T-helper 17 cell (primary cell): Measurements from ENCODE around the gene SLC28A3. TPM values are rescaled to one million over a fixed set of nuclear protein-coding genes. Genes with fewer than 3 reads are reported as not detected.
A peak's percentile ranks its signal among the peaks of the same experiment; 100 is the strongest.

ENCODE experiments used
- ATAC-seq: fragments of 150-1000 bp; cut with Tn5 transposase; 2 replicates; pipeline ENCODE4 v1.10.0; 2021; ENCODE audit warnings: mild to moderate bottlenecking, moderate library complexity
- DNase-seq, 3 donors: peaks; one replicate each; pipeline versions ENCODE4 v3.0.0 to v3.0.0-alpha.2; 2020 to 2021
- H3K9me3 ChIP-seq: one replicate; pipeline ENCODE4 v1.7.0; 2013; ENCODE audit warnings: low read length, mild to moderate bottlenecking; ENCODE audit not compliant: control insufficient read depth, poor library complexity, severe bottlenecking
- H3K27ac Mint-ChIP-seq: one replicate; pipeline ENCODE4 v1.8.0; 2022; ENCODE audit warnings: mild to moderate bottlenecking, moderate library complexity, mixed read lengths
- H3K27me3 Mint-ChIP-seq: one replicate; pipeline ENCODE4 v1.8.0; 2022; ENCODE audit warnings: mixed read lengths
- H3K36me3 Mint-ChIP-seq: one replicate; pipeline ENCODE4 v1.8.0; 2022; ENCODE audit warnings: low read depth, mixed read lengths
- H3K4me1 Mint-ChIP-seq: one replicate; pipeline ENCODE4 v1.8.0; 2022; ENCODE audit warnings: mild to moderate bottlenecking, mixed read lengths
- H3K4me3 Mint-ChIP-seq: one replicate; pipeline ENCODE4 v1.8.0; 2022; ENCODE audit warnings: mild to moderate bottlenecking, moderate library complexity, mixed read lengths
- total RNA-seq, 4 donors: library from RNA in 2 of 4; stranded (reverse) in 2 of 4; gene quantifications; one replicate each; pipeline ENCODE4 v1.2.3 and lab custom pipeline; 2022 to 2026

Gene SLC28A3
- total RNA-seq, 2 donors from 2014 or later: not detected

DNA sequence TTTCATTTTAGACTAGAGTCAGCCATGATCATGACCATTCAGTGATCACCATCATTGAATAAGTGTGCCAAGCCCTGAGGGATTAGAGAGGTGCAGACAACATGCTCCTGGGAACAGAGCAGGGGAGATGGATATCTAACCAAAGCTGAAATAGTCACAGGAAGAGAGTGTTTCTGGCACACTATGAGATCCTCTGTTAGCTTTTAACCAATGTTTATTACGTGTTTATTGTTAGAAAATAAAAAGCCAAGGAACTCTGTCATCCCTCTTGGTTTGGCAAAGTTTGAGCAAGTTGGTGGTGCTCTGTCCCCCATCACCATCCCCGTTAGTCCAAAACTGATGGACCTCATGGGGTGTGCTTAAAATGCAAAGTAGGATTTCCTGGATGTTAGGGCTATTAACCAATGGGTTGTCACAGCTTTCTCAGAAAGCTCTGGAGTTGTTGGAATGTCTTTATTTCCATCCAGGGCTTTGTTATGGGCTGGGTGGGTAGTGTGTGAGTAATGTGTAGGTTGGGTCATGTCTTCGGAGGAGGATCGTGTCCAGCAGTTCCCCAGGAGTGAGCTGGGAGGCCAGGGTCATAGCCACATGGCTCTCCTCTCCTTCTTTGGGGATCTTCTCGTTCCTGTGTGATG, 34.9 kb downstream of the SLC28A3 start:
- ATAC-seq: no peak
- H3K9me3 ChIP-seq: no peaks in the 10 kb centered on the region
- H3K27ac Mint-ChIP-seq: no peak overlapping the region
- no peaks in the 10 kb centered on the region for H3K27me3 Mint-ChIP-seq
- H3K36me3 Mint-ChIP-seq: no peaks in the 10 kb centered on the region
- DNase-seq: no peak
- H3K4me1 Mint-ChIP-seq: no peaks in the 10 kb centered on the region
- no peak overlapping the region for H3K4me3 Mint-ChIP-seq

DNA sequence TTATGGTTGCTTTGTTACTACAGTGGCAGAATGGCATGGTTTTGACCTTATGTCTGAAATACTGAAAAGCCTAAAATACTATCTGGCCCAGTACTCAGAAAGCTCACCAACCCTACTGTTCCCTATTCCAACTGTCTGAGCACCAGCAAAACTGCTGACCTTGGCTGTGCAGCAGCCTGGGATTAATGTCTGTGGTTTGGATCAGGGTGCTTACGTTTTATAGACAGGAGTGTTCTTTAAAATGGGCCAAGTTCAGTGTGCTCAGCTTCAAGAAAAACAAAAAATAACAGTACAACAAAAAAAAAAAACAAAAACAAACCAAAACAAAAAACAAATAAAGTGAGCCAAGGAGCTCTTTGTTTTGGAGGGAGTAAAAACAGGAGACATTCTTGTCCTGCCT, 36.4 kb downstream of the SLC28A3 start:
- Mint-ChIP-seq H3K27ac (no peak overlapping the region), H3K4me1 (no peaks in the 10 kb centered on the region), H3K4me3 (no peak overlapping the region), H3K36me3 (no peaks in the 10 kb centered on the region), H3K27me3 (no peaks in the 10 kb centered on the region)
- H3K9me3 ChIP-seq: no peaks in the 10 kb centered on the region
- no peak for ATAC-seq
- no peak for DNase-seq

DNA sequence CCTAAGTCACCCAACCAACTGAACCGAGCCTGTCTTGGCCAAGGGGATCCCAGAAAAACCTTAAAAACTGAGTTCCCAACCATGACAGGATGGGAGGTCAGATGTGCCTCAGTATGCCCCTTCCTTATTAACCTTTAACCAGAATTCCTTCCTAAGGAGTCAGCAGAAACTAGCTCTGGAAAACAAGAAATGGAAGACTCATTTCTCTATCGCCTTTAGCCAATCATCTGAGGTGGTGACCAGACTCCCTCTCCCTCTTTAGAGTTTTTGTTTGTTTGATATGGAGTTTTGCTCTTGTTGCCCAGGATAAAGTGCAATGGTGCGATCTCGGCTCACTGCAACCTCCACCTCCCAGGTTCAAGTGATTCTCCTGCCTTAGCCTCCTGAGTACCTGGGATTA, 37.5 kb downstream of the SLC28A3 start:
- DNase-seq: no peak
- Mint-ChIP-seq H3K4me3 (no peak overlapping the region), H3K27ac (no peak overlapping the region), H3K36me3 (no peaks in the 10 kb centered on the region), H3K4me1 (no peaks in the 10 kb centered on the region), H3K27me3 (no peaks in the 10 kb centered on the region)
- H3K9me3 ChIP-seq: no peaks in the 10 kb centered on the region
- ATAC-seq: no peak

DNA sequence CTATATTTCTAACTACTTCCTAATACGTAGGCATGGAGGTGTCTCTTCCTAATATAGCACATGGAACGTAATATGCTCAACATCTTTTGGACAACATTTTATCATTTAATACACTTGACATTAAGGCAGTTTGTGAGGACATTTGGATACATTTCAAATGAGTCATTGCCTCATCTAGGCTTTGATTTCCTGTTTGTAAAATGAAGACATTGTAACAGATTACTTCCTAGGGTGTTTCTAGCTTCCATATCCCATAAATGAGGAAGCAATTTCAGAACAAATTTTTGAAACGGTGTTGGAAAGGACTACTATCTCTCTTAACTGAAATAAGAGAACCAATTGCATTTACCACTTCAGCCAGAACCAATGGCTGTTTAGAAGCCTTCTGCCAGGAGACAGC, 38.7 kb downstream of the SLC28A3 start:
- DNase-seq: no peak
- Mint-ChIP-seq H3K27ac (no peak overlapping the region), H3K27me3 (no peaks in the 10 kb centered on the region), H3K4me1 (peaks cover 4% of the 10 kb centered on the region), H3K4me3 (peak overlapping the region; percentile 1), H3K36me3 (no peaks in the 10 kb centered on the region)
- ATAC-seq: no peak
- no peaks in the 10 kb centered on the region for H3K9me3 ChIP-seq

DNA sequence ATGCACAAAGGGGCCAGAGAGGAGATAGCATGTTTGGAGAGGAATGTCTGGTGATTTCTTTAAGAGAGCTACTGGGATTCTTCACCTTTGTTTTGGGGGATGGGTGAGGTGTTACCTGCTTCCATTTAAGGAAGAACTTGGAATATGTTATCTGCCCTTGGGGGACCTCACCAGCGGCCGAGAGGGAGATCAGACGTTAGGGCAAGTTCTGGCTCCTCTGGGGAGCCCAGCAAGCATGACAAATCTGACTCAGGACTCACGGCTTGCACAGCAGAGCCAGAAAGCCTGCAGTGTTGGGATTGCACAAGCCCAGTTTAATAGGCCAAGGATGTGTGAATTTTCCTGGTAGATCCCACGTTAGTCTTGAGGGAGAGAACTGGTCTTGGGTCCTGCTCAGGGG, 40.3 kb downstream of the SLC28A3 start:
- ATAC-seq: no peak
- Mint-ChIP-seq H3K36me3 (no peaks in the 10 kb centered on the region), H3K27ac (no peak overlapping the region), H3K4me1 (peaks cover 18% of the 10 kb centered on the region), H3K27me3 (no peaks in the 10 kb centered on the region), H3K4me3 (no peak overlapping the region)
- DNase-seq: no peak
- H3K9me3 ChIP-seq: no peaks in the 10 kb centered on the region

DNA sequence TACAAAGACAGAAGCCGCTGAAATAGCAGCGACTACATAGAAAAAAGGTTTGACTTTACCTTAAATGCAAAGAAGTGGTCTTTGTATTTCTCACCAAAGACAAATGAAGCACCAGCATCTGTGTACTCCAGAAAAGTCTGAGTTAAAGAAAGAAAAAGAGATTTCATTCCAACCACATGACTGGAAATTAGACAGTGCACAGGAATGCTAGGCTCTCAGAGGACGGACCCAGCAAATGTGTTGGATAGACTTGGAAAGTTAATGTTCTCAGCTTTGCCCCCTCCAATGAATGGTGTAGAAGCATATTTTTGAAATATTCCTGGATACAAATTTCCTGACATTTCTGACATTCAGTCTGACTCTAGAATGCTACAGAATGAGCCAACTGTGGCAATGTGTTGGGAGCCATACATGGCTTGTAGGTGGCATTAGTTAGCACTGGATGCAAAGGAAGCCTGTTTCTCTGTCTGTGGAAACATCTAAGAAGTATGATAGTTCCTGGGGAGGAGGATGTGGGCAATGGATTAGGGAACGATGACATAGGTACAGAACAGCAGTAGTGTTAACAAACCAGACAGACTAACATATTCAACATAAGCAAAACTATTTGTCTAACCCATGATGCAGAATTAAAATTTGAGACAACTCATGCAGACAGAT, 43.3 kb downstream of the SLC28A3 start:
- ATAC-seq (no peak), DNase-seq (no peak)
- Mint-ChIP-seq H3K4me3 (no peak overlapping the region), H3K36me3 (no peaks in the 10 kb centered on the region), H3K4me1 (peaks cover 31% of the 10 kb centered on the region), H3K27ac (peak overlapping the region; percentile 81), H3K27me3 (no peaks in the 10 kb centered on the region)
- H3K9me3 ChIP-seq: no peaks in the 10 kb centered on the region

DNA sequence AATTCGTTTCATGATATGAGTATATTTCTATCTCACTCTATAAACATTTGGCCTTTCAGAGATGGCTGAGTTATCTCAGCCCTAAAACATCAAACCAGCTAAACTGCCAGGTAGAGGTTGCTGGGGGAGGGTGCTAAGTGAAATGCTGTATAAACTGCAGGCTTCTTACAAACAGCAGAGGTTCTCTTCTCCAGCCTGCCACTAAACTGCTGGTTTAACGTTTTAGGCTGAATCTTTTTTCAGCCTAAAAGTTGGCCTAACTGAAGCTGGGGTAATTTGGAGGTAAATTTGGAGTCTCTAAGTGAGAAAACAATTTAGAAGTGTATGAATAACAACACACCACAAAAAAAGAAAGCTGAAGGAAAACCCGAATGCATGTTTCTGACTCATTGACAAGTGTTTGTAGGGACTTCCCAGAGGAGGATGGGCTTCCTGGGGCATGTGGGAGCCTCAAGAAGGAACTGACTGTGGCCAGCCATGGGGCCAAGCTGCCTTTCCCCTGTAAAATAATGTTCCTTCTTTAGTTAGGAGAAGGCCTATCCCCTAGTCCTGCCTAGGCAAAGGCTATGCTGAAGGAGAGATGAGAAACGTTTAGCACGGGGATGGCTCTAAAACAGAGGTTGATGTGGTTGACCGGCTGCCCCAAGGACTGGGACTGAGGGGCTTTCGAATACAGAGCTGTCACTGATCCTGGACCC, 44.3 kb downstream of the SLC28A3 start:
- H3K27ac Mint-ChIP-seq: peak overlapping the region; percentile 81
- ATAC-seq: peak; percentile 84
- H3K27me3 Mint-ChIP-seq: no peaks in the 10 kb centered on the region
- H3K9me3 ChIP-seq: no peaks in the 10 kb centered on the region
- no peak overlapping the region for H3K4me3 Mint-ChIP-seq
- H3K4me1 Mint-ChIP-seq: peaks cover 31% of the 10 kb centered on the region
- no peaks in the 10 kb centered on the region for H3K36me3 Mint-ChIP-seq
- no peak for DNase-seq

DNA sequence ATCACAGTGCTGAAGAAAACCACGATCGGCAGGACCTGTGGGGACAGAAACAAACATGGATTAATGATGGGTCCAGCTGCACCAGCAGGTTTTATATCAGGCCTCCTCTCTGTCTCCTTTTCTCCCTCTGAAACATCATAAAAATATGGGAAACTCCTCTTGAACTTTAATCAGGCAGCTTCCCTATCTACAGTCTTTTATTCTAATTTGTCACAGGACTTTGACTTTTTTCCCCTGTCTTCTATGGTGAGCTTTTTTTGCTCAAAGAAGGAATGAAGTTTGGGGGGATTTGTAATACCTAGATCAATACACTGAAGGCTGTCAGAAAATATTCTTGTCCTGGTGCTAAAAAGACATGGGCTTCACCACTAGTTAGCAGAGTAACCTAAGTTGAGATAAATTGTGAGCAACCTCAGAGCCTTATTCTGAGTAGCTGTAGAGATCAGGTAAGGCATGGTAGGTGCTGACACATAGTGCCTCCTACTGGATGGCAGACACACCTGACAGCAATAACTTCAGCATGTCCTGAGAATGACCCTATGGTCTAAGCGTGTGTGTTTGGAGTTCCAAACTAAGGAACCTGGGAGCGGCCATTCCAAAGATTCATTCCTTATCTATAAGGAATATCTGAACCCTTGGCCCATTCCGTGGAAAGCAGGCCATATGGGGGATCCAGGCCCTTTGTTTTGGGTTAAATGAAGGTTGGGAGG, 46.2 kb downstream of the SLC28A3 start:
- Mint-ChIP-seq H3K27ac (peak overlapping the region; percentile 96), H3K27me3 (no peaks in the 10 kb centered on the region), H3K4me3 (peak overlapping the region; percentile 5), H3K4me1 (peaks cover 31% of the 10 kb centered on the region), H3K36me3 (no peaks in the 10 kb centered on the region)
- ATAC-seq (no peak), DNase-seq (no peak)
- no peaks in the 10 kb centered on the region for H3K9me3 ChIP-seq

DNA sequence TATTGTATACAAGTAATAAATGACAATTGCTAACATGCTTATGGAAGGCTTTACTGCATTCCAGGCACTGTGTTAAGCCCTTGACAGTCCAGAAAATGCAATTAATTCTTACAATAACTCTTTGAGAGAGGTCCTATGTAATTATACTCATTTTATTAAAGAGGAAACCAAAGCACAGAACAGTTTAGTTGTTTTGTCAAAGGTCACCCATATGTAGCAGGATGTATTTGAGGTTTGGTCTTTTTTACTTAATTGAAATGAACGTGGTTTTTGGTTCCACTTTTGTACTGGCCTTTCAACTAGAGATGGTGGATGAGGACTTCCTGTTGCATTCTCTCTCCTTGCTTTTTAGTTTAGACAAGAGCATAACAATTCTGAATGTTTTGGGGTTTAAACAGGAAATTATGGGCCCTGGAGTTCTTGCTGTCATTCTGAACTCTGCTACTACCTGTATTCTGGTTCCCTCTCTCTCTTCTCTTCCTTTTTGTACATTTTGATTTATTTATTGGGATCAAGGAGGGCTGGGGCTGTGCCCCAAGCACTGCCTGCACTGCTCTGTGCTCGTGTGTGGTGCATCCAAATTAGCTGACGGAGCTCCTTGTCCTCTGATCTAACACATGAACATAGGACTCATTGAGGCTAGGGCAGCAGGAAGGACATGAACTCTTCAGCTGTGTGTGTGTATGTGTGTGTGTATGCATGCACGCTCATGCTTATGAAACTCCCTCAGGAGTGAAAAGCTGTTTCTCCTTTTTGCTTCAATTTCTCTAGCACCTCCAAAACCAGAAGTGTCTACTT, 47.4 kb downstream of the SLC28A3 start:
- H3K9me3 ChIP-seq: no peaks in the 10 kb centered on the region
- ATAC-seq (peak; percentile 46), DNase-seq (no peak)
- Mint-ChIP-seq H3K27me3 (peaks cover 5% of the 10 kb centered on the region), H3K4me1 (peaks cover 31% of the 10 kb centered on the region), H3K36me3 (no peaks in the 10 kb centered on the region), H3K4me3 (peak overlapping the region; percentile 85), H3K27ac (peak overlapping the region; percentile 96)

DNA sequence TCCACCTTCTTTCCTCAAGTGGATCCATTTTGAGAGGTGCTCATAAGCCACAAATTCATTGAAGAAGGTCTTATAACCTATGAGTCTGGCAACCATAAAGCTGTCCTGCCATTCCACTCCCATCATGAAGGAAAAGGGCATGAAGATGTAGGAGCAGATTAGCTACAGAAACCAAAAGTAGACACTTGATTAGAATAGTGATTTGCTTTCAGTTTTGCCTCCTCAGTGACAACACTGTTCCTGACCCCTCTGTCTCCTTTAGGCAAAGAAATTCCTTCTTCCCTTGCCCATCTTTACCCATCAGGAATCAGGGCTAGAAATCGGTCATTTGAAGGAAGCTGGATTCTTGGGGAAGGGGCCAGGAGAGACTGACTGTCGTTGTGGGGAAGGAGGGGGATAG, 55.2 kb downstream of the SLC28A3 start:
- Mint-ChIP-seq H3K4me3 (no peak overlapping the region), H3K36me3 (no peaks in the 10 kb centered on the region), H3K27me3 (peaks cover 5% of the 10 kb centered on the region), H3K4me1 (peaks cover 8% of the 10 kb centered on the region), H3K27ac (peak overlapping the region; percentile 11)
- H3K9me3 ChIP-seq: no peaks in the 10 kb centered on the region
- ATAC-seq (no peak), DNase-seq (no peak)

DNA sequence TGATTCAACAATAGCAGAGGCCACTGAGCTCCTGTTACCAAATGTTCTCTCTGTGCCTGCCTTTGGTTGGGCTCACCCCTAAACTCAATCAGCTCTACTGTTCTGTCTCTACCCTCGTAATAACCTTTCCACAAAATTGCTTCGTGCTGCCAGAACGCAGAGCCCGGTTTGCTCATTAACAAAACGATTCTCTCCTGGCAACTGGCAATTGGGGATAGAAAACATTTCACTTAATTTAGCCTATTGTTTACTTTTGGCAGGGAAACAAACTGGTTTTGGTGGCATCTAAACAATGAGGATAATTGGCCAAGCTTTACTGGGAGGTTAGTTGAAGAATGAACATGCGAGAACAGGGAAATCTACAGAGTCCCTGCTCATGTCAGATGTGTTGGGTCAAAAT, 56.6 kb downstream of the SLC28A3 start:
- Mint-ChIP-seq H3K27ac (no peak overlapping the region), H3K4me1 (peaks cover 8% of the 10 kb centered on the region), H3K36me3 (no peaks in the 10 kb centered on the region), H3K27me3 (peaks cover 2% of the 10 kb centered on the region), H3K4me3 (no peak overlapping the region)
- DNase-seq (no peak), ATAC-seq (no peak)
- no peaks in the 10 kb centered on the region for H3K9me3 ChIP-seq

DNA sequence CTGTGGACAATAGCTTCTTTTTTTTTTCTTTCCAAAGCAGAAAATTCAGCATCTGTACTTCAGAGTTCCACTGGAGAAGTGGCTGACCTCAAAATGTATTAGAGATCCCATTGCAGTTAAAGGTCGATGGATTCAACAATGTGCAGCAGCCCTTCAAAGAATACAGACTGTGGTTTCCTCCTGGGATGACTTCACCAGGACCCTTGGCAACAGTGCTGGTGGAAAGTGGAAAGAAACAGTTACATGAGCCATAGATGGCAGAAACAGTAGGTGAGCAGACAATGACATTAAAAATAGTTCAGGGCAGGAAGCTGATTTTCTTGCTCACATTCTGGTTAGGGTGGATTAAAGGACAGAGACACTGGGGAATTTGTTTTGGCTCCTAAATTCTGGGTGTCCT, 62.4 kb downstream of the SLC28A3 start:
- no peaks in the 10 kb centered on the region for H3K9me3 ChIP-seq
- H3K27ac Mint-ChIP-seq: no peak overlapping the region
- DNase-seq (no peak), ATAC-seq (no peak)
- H3K27me3 Mint-ChIP-seq: peaks cover 16% of the 10 kb centered on the region
- H3K4me1 Mint-ChIP-seq: no peaks in the 10 kb centered on the region
- H3K4me3 Mint-ChIP-seq: no peak overlapping the region
- H3K36me3 Mint-ChIP-seq: no peaks in the 10 kb centered on the region

DNA sequence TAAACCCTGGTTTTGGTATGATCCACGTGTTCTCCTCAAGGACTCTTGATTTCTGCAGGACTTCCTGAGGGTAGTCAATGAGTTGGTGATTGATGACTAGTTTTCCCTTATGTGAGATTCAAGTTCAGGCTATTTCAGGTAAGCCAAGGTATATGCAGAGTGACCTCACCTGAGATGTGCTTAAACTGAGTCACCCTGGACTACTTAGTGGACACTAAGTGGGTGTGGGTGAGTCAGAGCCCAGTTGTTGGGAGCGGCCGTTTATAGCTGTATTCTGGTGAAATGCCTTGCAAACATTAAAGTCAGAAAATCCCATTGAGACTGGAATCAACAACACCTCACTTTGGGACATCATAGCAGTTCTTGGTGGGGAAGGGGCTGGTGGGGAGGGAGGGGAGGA, 62.9 kb downstream of the SLC28A3 start:
- Mint-ChIP-seq H3K27ac (no peak overlapping the region), H3K4me1 (no peaks in the 10 kb centered on the region), H3K27me3 (peaks cover 21% of the 10 kb centered on the region), H3K4me3 (no peak overlapping the region), H3K36me3 (no peaks in the 10 kb centered on the region)
- DNase-seq (no peak), ATAC-seq (no peak)
- H3K9me3 ChIP-seq: no peaks in the 10 kb centered on the region
